D721Med (cell line): ENCODE results near the gene ZNF512B.
"Not testable (repeated sequence)": the region's sequence is repeated elsewhere in the genome, so short reads cannot be mapped to it uniquely, and the experiment has no call there.

Experiments used
- DNase-seq: peaks from one replicate; pipeline ENCODE4 v3.0.0; 2011; ENCODE audit warnings: low spot score; ENCODE audit not compliant: insufficient read length
- FAIRE-seq: peaks from 2 replicates; lab custom pipeline; 2011; peaks lifted over from hg19 to GRCh38; lab: Jason Lieb, UNC
- TF ChIP-seq, protein P1 (sequence below): IDR thresholded peaks from 2 replicates; pipeline ENCODE4 v1.5.1; 2012; ENCODE audit warnings: mild to moderate bottlenecking, control low read depth; ENCODE audit not compliant: insufficient read depth; ENCODE audit errors: missing control alignments

Gene ZNF512B

GRCh38 chr20:63931735-63932134 is 38.0 kb downstream of the ZNF512B start:
- TF ChIP-seq, protein P1, sequence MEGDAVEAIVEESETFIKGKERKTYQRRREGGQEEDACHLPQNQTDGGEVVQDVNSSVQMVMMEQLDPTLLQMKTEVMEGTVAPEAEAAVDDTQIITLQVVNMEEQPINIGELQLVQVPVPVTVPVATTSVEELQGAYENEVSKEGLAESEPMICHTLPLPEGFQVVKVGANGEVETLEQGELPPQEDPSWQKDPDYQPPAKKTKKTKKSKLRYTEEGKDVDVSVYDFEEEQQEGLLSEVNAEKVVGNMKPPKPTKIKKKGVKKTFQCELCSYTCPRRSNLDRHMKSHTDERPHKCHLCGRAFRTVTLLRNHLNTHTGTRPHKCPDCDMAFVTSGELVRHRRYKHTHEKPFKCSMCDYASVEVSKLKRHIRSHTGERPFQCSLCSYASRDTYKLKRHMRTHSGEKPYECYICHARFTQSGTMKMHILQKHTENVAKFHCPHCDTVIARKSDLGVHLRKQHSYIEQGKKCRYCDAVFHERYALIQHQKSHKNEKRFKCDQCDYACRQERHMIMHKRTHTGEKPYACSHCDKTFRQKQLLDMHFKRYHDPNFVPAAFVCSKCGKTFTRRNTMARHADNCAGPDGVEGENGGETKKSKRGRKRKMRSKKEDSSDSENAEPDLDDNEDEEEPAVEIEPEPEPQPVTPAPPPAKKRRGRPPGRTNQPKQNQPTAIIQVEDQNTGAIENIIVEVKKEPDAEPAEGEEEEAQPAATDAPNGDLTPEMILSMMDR: no peak
- DNase-seq (no peak), FAIRE-seq (no peak)

DNA sequence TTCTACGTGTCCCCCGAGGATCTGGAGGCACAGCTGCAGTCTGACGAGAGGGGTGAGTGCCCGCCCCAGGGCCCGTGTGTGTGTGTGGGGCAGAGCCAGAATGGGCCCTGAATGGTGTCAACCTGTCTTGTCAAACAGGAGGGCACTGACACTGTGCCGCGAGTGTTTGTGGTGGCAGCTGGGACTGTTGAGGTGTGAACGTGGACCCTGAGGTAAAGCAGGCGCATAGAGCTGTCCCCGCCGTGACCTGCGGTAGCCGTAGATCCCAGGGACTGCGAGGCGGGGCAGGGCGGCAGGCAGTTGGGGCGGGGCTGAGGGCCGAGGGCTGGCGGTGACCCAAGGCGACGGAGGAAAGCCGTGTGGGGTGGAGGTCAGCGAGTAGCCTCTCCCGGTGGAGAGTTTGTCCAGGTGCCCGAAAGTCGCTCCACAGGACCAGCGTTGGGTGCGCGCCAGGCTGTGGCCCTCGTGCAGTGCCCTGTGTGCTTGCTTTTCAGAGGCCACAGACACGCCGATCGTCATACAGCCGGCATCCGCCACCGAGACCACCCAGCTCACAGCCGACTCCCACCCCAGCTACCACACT is 38.7 kb downstream of the ZNF512B start:
- TF ChIP-seq, protein P1: no peak
- no peak for DNase-seq
- no peak for FAIRE-seq

GRCh38 chr20:63929473-63929883 is 40.3 kb downstream of the ZNF512B start:
- DNase-seq, FAIRE-seq: not testable (repeated sequence)

- TF ChIP-seq, protein P1: no peak
- DNase-seq (no peak), FAIRE-seq (no peak)
Measured at GRCh38 chr20:63929071-63929470, 40.7 kb downstream of the ZNF512B start.

- TF ChIP-seq, protein P1: no peak
- no peak for DNase-seq
- no peak for FAIRE-seq
Measured at GRCh38 chr20:63926298-63926697, 43.4 kb downstream of the ZNF512B start.

GRCh38 chr20:63924241-63924640 is 45.5 kb downstream of the ZNF512B start:
- DNase-seq (no peak), FAIRE-seq (no peak)
- TF ChIP-seq, protein P1: no peak

DNA sequence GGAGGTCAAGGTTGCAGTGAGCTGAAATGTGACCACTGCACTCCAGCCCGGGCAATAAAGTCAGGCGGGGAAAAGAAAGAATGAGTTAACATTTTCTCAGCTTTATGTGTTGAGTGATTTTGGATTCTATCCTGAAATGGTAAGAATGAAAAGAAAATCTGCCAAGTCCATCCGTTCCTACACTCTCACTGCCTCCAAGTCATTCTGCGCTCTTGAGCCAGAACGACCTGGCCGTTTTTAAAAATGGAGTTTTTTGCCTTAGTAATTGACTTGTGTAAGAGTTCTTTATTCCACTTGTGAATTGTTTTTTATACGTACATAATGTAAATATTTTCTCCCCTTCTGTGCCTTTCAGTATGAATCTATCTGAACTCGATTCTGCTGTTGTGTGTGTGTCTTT is 46.1 kb downstream of the ZNF512B start:
- FAIRE-seq (no peak), DNase-seq (no peak)
- TF ChIP-seq, protein P1: no peak
